HG03280 (cell line): ENCODE measurements around the gene C1orf146.
"Not testable (repeated sequence)": the region's sequence is repeated elsewhere in the genome, so short reads cannot be mapped to it uniquely, and the experiment has no call there.

ENCODE experiments used
- ATAC-seq: cut with Tn5 transposase; IDR thresholded peaks from one replicate; pipeline ENCODE4 v1.9.1; 2021; ENCODE audit warnings: mild to moderate bottlenecking, moderate library complexity; ENCODE audit not compliant: unreplicated experiment

C1orf146 gene

GRCh38 chr1:92217721-92218120, at the start of gene C1orf146:
Gene C1orf146, plus strand, starts transcription at chr1:92217915. Its CDS starts 13,506 bp downstream, at chr1:92231421.
- no peak for ATAC-seq

- no peak for ATAC-seq
These were observed 49.1 kb upstream of the C1orf146 start for GRCh38 chr1:92168657-92169056.

- no peak for ATAC-seq
These were observed 48.3 kb upstream of the C1orf146 start for GRCh38 chr1:92169214-92170005.

GRCh38 chr1:92184632-92185031, 33.1 kb upstream of the C1orf146 start:
- no peak for ATAC-seq

GRCh38 chr1:92186081-92186480, 31.6 kb upstream of the C1orf146 start:
- no peak for ATAC-seq

- no peak for ATAC-seq
These were observed 29.1 kb upstream of the C1orf146 start for GRCh38 chr1:92188436-92189255.

GRCh38 chr1:92191726-92192125, 26.0 kb upstream of the C1orf146 start:
- no peak for ATAC-seq

GRCh38 chr1:92192246-92192645, 25.5 kb upstream of the C1orf146 start:
- ATAC-seq, result no peak

GRCh38 chr1:92194511-92194910, 23.2 kb upstream of the C1orf146 start:
- ATAC-seq, result no peak

GRCh38 chr1:92201973-92202372, 15.7 kb upstream of the C1orf146 start:
- ATAC-seq, result no peak

GRCh38 chr1:92203105-92203504, 14.6 kb upstream of the C1orf146 start:
- no peak for ATAC-seq

- no peak for ATAC-seq
These were observed 7.0 kb upstream of the C1orf146 start for GRCh38 chr1:92210701-92211100.

GRCh38 chr1:92211166-92211565, 6.5 kb upstream of the C1orf146 start:
- ATAC-seq, result no peak

GRCh38 chr1:92218559-92218958, 844 bp downstream of the C1orf146 start:
- ATAC-seq, result no peak

- ATAC-seq, result no peak
These were observed 1.3 kb downstream of the C1orf146 start for GRCh38 chr1:92219028-92219427.

GRCh38 chr1:92228401-92228800, 10.7 kb downstream of the C1orf146 start:
- ATAC-seq, result no peak

GRCh38 chr1:92230736-92231135, 13.0 kb downstream of the C1orf146 start:
- no peak for ATAC-seq

GRCh38 chr1:92240034-92240433, 22.3 kb downstream of the C1orf146 start:
- no peak for ATAC-seq

GRCh38 chr1:92244376-92244775, 26.7 kb downstream of the C1orf146 start:
- no peak for ATAC-seq

- ATAC-seq, result not testable (repeated sequence)
These were observed 37.0 kb downstream of the C1orf146 start for GRCh38 chr1:92254714-92255113.

- no peak for ATAC-seq
These were observed 41.6 kb downstream of the C1orf146 start for GRCh38 chr1:92259350-92259749.

GRCh38 chr1:92262516-92262915, 44.8 kb downstream of the C1orf146 start:
- no peak for ATAC-seq
